ENCODE data around the gene ASPG. TPM values are rescaled to one million over a fixed set of nuclear protein-coding genes. Genes with fewer than 3 reads are reported as not detected.

ASPG gene
- total and polyA plus RNA-seq, 2 of the 13 experiments (the other 11 are each of a cell fraction or from before 2014, with no cell fraction given), result not detected

DNA sequence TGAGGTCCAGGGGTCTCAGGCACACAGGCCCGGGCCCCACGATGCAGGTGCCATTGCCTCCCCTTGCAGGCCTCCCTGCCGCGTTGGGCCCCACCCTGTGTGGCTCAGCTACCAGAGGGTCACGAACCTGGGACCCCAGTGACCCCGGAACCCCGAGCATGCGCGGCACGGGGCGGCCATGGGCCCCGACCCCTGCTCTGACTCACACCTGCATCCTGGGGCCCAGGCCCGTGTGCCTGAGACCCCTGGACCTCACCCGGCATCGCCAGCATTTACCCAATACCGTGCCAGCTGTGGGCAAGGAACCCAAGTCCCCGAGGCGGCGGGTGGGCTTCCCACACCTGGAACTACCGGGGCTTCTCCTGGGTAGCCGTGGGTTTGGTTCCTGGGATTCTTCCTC is 78.0 kb downstream of the ASPG start:
- no peak for DNase-seq (ENCODE audit: low spot score)
- CTCF ChIA-PET (ENCODE audit: low intra/inter-chr PET ratio, low total read pairs), result no interaction called here
- WGBS (ENCODE audit: low lambda C conversion rate), result no CpG with 5 or more reads among the region's 21 CpGs
- Histone ChIP-seq H3K27me3 (ENCODE audit: control insufficient read depth in 1 of 2, insufficient read depth in 2 of 2, low read length in 2 of 2) (peaks cover 12 to 56% of the 10 kb centered on the region in 2 experiments; a peak in 4 of 5 replicates), H2AFZ (ENCODE audit: low read length) (no peak overlapping the region), H3K27ac (ENCODE audit: extremely low read length, insufficient read depth, low read length) (no peak overlapping the region), H3K79me2 (ENCODE audit: insufficient read depth, low read length) (no peaks in the 10 kb centered on the region), H3K4me3 (replicated peaks in 1 of 3; ENCODE audit: insufficient read depth in 1 of 3, low read depth in 2 of 3, low read length in 3 of 3) (no peak overlapping the region), H3K9ac (ENCODE audit: insufficient read depth, low read depth, low read length) (no peak overlapping the region), H3K36me3 (replicated peaks in 1 of 2; ENCODE audit: control insufficient read depth in 1 of 2, insufficient read depth in 2 of 2, low read length in 2 of 2) (no peaks in the 10 kb centered on the region), H4K20me1 (ENCODE audit: insufficient read depth, low read length) (peaks cover 2% of the 10 kb centered on the region; the same call in 1 of the 2 replicates), H3K4me2 (ENCODE audit: low read depth, low read length) (no peak overlapping the region), H3K4me1 (ENCODE audit: insufficient read depth, low read length) (no peaks in the 10 kb centered on the region), H3K9me3 (ENCODE audit: low read length) (no peaks in the 10 kb centered on the region)
- no peak for ATAC-seq
- POLR2A ChIA-PET, result no interaction called here
- no TSS peak for BruUV-seq (replicated peaks)
- TF ChIP-seq, protein P1, sequence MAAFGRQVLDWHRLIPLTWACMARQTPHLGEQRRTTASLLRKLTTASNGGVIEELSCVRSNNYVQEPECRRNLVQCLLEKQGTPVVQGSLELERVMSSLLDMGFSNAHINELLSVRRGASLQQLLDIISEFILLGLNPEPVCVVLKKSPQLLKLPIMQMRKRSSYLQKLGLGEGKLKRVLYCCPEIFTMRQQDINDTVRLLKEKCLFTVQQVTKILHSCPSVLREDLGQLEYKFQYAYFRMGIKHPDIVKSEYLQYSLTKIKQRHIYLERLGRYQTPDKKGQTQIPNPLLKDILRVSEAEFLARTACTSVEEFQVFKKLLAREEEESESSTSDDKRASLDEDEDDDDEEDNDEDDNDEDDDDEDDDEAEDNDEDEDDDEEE (CRISPR knock-in tag; IDR thresholded peaks at IDR 0.05), result no peak
- TF ChIP-seq YY1 (IDR thresholded peaks at IDR 0.05; ENCODE audit: insufficient read depth, insufficient replicate concordance, low read depth, low read length) (no peak), SMARCE1 (IDR thresholded peaks at IDR 0.05; ENCODE audit: borderline replicate concordance) (no peak), HDAC1 (CRISPR knock-in tag; IDR thresholded peaks at IDR 0.05) (no peak), ZNF782 (CRISPR knock-in tag; IDR thresholded peaks at IDR 0.05; ENCODE audit: borderline replicate concordance) (no peak), NFE2 (CRISPR knock-in tag; IDR thresholded peaks at IDR 0.05) (no peak), ZNF235 (CRISPR knock-in tag; IDR thresholded peaks at IDR 0.05; ENCODE audit: borderline replicate concordance) (no peak), SRF (IDR thresholded peaks at IDR 0.05; ENCODE audit: low read depth, low read length) (no peak), TBX2 (CRISPR knock-in tag; IDR thresholded peaks at IDR 0.05; ENCODE audit: borderline replicate concordance) (no peak)
- TF ChIP-seq, protein P2, sequence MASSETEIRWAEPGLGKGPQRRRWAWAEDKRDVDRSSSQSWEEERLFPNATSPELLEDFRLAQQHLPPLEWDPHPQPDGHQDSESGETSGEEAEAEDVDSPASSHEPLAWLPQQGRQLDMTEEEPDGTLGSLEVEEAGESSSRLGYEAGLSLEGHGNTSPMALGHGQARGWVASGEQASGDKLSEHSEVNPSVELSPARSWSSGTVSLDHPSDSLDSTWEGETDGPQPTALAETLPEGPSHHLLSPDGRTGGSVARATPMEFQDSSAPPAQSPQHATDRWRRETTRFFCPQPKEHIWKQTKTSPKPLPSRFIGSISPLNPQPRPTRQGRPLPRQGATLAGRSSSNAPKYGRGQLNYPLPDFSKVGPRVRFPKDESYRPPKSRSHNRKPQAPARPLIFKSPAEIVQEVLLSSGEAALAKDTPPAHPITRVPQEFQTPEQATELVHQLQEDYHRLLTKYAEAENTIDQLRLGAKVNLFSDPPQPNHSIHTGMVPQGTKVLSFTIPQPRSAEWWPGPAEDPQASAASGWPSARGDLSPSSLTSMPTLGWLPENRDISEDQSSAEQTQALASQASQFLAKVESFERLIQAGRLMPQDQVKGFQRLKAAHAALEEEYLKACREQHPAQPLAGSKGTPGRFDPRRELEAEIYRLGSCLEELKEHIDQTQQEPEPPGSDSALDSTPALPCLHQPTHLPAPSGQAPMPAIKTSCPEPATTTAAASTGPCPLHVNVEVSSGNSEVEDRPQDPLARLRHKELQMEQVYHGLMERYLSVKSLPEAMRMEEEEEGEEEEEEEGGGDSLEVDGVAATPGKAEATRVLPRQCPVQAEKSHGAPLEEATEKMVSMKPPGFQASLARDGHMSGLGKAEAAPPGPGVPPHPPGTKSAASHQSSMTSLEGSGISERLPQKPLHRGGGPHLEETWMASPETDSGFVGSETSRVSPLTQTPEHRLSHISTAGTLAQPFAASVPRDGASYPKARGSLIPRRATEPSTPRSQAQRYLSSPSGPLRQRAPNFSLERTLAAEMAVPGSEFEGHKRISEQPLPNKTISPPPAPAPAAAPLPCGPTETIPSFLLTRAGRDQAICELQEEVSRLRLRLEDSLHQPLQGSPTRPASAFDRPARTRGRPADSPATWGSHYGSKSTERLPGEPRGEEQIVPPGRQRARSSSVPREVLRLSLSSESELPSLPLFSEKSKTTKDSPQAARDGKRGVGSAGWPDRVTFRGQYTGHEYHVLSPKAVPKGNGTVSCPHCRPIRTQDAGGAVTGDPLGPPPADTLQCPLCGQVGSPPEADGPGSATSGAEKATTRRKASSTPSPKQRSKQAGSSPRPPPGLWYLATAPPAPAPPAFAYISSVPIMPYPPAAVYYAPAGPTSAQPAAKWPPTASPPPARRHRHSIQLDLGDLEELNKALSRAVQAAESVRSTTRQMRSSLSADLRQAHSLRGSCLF (CRISPR knock-in tag; IDR thresholded peaks at IDR 0.05; ENCODE audit: borderline replicate concordance), result no peak
- TF ChIP-seq, protein P3, sequence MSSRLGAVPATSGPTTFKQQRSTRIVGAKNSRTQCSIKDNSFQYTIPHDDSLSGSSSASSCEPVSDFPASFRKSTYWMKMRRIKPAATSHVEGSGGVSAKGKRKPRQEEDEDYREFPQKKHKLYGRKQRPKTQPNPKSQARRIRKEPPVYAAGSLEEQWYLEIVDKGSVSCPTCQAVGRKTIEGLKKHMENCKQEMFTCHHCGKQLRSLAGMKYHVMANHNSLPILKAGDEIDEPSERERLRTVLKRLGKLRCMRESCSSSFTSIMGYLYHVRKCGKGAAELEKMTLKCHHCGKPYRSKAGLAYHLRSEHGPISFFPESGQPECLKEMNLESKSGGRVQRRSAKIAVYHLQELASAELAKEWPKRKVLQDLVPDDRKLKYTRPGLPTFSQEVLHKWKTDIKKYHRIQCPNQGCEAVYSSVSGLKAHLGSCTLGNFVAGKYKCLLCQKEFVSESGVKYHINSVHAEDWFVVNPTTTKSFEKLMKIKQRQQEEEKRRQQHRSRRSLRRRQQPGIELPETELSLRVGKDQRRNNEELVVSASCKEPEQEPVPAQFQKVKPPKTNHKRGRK (CRISPR knock-in tag; IDR thresholded peaks at IDR 0.05), result no peak
- intact Hi-C loops (cut with micrococcal nuclease; ENCODE audit: unreplicated experiment), result no loop called here
- no peak for FAIRE-seq
- in situ Hi-C loops (cut with HindIII; ENCODE audit: extremely low pct_ligation_motif_present, low pct_unique_long_range_greater_than_20kb), result no loop called here

All from HepG2 (cell line).